Endothelial cell of hepatic sinusoid (primary cell): ENCODE results near the gene KCNJ10.

ENCODE experiments used
- in situ Hi-C: cut with HindIII; loops from 2 replicates; pipeline ENCODE4 v1.10.0; 2017; ENCODE audit warnings: low sequenced_read_pairs

KCNJ10 gene

GRCh38 chr1:160004001-160004400 is 66.0 kb downstream of the KCNJ10 start:
- in situ Hi-C loops, result loop anchor here (25.0 kb wide), 1 partner anchor 217 kb away; the partner anchor contains the start of gene DUSP23

GRCh38 chr1:160001440-160001839 is 68.5 kb downstream of the KCNJ10 start:
- in situ Hi-C loops, result loop anchor here (25.0 kb wide), 1 partner anchor 214 kb away; the partner anchor contains the start of gene DUSP23

- in situ Hi-C loops, result no loop called here
These were observed 70.8 kb downstream of the KCNJ10 start for GRCh38 chr1:159999204-159999603.

- in situ Hi-C loops, result no loop called here
These were observed 73.3 kb downstream of the KCNJ10 start for GRCh38 chr1:159996653-159997052.

GRCh38 chr1:159994896-159995295 is 75.1 kb downstream of the KCNJ10 start:
- in situ Hi-C loops, result no loop called here

GRCh38 chr1:159993911-159994310 is 76.0 kb downstream of the KCNJ10 start:
- in situ Hi-C loops, result no loop called here

GRCh38 chr1:159992161-159992560 is 77.8 kb downstream of the KCNJ10 start:
- in situ Hi-C loops, result no loop called here

- in situ Hi-C loops, result no loop called here
These were observed 78.4 kb downstream of the KCNJ10 start for GRCh38 chr1:159991513-159991912.

GRCh38 chr1:159990005-159990404 is 80.0 kb downstream of the KCNJ10 start:
- in situ Hi-C loops, result no loop called here

GRCh38 chr1:159989581-159989980 is 80.4 kb downstream of the KCNJ10 start:
- in situ Hi-C loops, result no loop called here

GRCh38 chr1:159988006-159988405 is 82.0 kb downstream of the KCNJ10 start:
- in situ Hi-C loops, result no loop called here

GRCh38 chr1:159987186-159987585 is 82.8 kb downstream of the KCNJ10 start:
- in situ Hi-C loops, result no loop called here

- in situ Hi-C loops, result no loop called here
These were observed 83.4 kb downstream of the KCNJ10 start for GRCh38 chr1:159986531-159986930.

- in situ Hi-C loops, result no loop called here
These were observed 83.9 kb downstream of the KCNJ10 start for GRCh38 chr1:159986093-159986492.

GRCh38 chr1:159985473-159985872 is 84.5 kb downstream of the KCNJ10 start:
- in situ Hi-C loops, result no loop called here

- in situ Hi-C loops, result loop anchor here (5.0 kb wide), 1 partner anchor 36 kb away; the partner anchor contains the start of gene IGSF9
These were observed 86.3 kb downstream of the KCNJ10 start for GRCh38 chr1:159983681-159984080.

- in situ Hi-C loops, result loop anchor here (5.0 kb wide), 1 partner anchor 35 kb away; the partner anchor contains the start of gene IGSF9
These were observed 87.7 kb downstream of the KCNJ10 start for GRCh38 chr1:159982280-159982679.

GRCh38 chr1:159981351-159982055 is 88.5 kb downstream of the KCNJ10 start:
- in situ Hi-C loops, result loop anchor here (5.0 kb wide), 1 partner anchor 34 kb away; the partner anchor contains the start of gene IGSF9

- in situ Hi-C loops, result loop anchor here (5.0 kb wide), 1 partner anchor 33 kb away; the partner anchor contains the start of gene IGSF9
These were observed 89.2 kb downstream of the KCNJ10 start for GRCh38 chr1:159980786-159981185.

GRCh38 chr1:159980076-159980475 is 89.9 kb downstream of the KCNJ10 start:
- in situ Hi-C loops, result loop anchor here (5.0 kb wide), 1 partner anchor 33 kb away; the partner anchor contains the start of gene IGSF9

GRCh38 chr1:159979257-159979656 is 90.7 kb downstream of the KCNJ10 start:
- in situ Hi-C loops, result no loop called here

GRCh38 chr1:159978107-159978398 is 91.9 kb downstream of the KCNJ10 start:
- in situ Hi-C loops, result no loop called here
